Stimulated activated CD4-positive, alpha-beta T cell treated with anti-CD3 and anti-CD28 coated beads, Interleukin-12 subunit alpha, Interleukin-12 subunit beta, amount 100 ng/mL, for 48 hours (primary cell): Measurements from ENCODE around the gene SEC23IP.

ENCODE experiments used
- DNase-seq, 3 donors: peaks; one replicate each; pipeline ENCODE4 v3.0.0-alpha.2; 2020; ENCODE audit warnings: low read depth in 2 of 3, low spot score in 1 of 3

Gene SEC23IP

GRCh38 chr10:119932631-119933030 is 40.1 kb downstream of the SEC23IP start:
- no peak for DNase-seq

- no peak for DNase-seq
These were observed 40.6 kb downstream of the SEC23IP start for GRCh38 chr10:119933179-119933578.

- DNase-seq = no peak
These were observed 48.0 kb downstream of the SEC23IP start for GRCh38 chr10:119940487-119940886.

GRCh38 chr10:119942973-119943372 is 50.4 kb downstream of the SEC23IP start:
- no peak for DNase-seq

GRCh38 chr10:119945805-119946204 is 53.3 kb downstream of the SEC23IP start:
- DNase-seq = no peak

GRCh38 chr10:119947300-119947699 is 54.8 kb downstream of the SEC23IP start:
- no peak for DNase-seq

- no peak for DNase-seq
These were observed 64.9 kb downstream of the SEC23IP start for GRCh38 chr10:119957451-119957850.

- no peak for DNase-seq
These were observed 70.3 kb downstream of the SEC23IP start for GRCh38 chr10:119962837-119963236.

GRCh38 chr10:119967066-119967465 is 74.5 kb downstream of the SEC23IP start:
- no peak for DNase-seq

GRCh38 chr10:119969609-119970008 is 77.1 kb downstream of the SEC23IP start:
- no peak for DNase-seq

GRCh38 chr10:119970107-119970506 is 77.6 kb downstream of the SEC23IP start:
- no peak for DNase-seq

- no peak for DNase-seq
These were observed 78.4 kb downstream of the SEC23IP start for GRCh38 chr10:119970963-119971362.

- no peak for DNase-seq
These were observed 80.8 kb downstream of the SEC23IP start for GRCh38 chr10:119973281-119973680.

- DNase-seq = no peak
These were observed 83.9 kb downstream of the SEC23IP start for GRCh38 chr10:119976421-119976820.

- no peak for DNase-seq
These were observed 88.6 kb downstream of the SEC23IP start for GRCh38 chr10:119980956-119981750.

GRCh38 chr10:119981826-119982225 is 89.3 kb downstream of the SEC23IP start:
- no peak for DNase-seq

GRCh38 chr10:119988333-119988732 is 95.8 kb downstream of the SEC23IP start:
- DNase-seq = no peak

- DNase-seq = no peak
These were observed 97.4 kb downstream of the SEC23IP start for GRCh38 chr10:119989966-119990365.

- no peak for DNase-seq
These were observed 98.5 kb downstream of the SEC23IP start for GRCh38 chr10:119991066-119991465.

- no peak for DNase-seq
These were observed 99.3 kb downstream of the SEC23IP start for GRCh38 chr10:119991816-119992215.
